ENCODE measurements around the gene ST8SIA4.

DNA sequence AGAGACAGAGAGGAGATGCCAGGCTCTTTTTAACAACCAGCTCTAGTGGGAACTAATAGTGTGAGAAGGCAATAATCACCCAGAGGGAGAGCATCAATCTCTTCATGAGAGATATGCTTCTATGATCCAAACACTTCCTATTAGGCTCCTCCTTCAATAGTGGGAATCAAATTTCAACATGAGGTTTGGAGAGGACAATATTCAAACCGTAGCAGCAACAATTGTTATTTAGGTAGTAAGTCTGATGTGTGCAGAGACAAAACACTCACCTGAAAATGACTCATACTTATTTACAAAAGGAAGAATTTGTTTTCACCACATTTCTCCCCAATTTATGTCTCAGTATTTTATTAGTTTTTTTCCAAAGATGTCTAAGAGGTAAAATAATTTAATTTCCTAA lies 144.3 kb downstream of the ST8SIA4 start:
- no peak for TF ChIP-seq EP300 (IDR thresholded peaks at IDR 0.05; ENCODE audit: low read depth)
- TF ChIP-seq, protein P1, sequence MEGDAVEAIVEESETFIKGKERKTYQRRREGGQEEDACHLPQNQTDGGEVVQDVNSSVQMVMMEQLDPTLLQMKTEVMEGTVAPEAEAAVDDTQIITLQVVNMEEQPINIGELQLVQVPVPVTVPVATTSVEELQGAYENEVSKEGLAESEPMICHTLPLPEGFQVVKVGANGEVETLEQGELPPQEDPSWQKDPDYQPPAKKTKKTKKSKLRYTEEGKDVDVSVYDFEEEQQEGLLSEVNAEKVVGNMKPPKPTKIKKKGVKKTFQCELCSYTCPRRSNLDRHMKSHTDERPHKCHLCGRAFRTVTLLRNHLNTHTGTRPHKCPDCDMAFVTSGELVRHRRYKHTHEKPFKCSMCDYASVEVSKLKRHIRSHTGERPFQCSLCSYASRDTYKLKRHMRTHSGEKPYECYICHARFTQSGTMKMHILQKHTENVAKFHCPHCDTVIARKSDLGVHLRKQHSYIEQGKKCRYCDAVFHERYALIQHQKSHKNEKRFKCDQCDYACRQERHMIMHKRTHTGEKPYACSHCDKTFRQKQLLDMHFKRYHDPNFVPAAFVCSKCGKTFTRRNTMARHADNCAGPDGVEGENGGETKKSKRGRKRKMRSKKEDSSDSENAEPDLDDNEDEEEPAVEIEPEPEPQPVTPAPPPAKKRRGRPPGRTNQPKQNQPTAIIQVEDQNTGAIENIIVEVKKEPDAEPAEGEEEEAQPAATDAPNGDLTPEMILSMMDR (IDR thresholded peaks at IDR 0.05) = no peak
- no peak for TF ChIP-seq POLR2A (IDR thresholded peaks at IDR 0.05)

Measured in transverse colon (tissue), 3 donors.